Esophagus squamous epithelium (tissue), 4 donors: ENCODE data around the gene MCFD2.

Source experiments
- POLR2A ChIP-seq, 4 donors: fragments of 450-650 bp; IDR thresholded peaks; one replicate each; pipeline ENCODE4 v1.6.1; 2017; ENCODE audit warnings: antibody characterized with exemption in 4 of 4, mild to moderate bottlenecking in 4 of 4, moderate library complexity in 3 of 4
- TF ChIP-seq, protein P1 (sequence below), 6 experiments: fragments of 450-650 bp in 4 of 6; fragments of 200-600 bp in 2 of 6; sonication (generic) in 2 of 6; IDR thresholded peaks; one replicate each; pipeline ENCODE4 v1.5.1; 2016 to 2019; ENCODE audit warnings: antibody characterized with exemption in 6 of 6, mild to moderate bottlenecking in 4 of 6, moderate library complexity in 4 of 6

DNA sequence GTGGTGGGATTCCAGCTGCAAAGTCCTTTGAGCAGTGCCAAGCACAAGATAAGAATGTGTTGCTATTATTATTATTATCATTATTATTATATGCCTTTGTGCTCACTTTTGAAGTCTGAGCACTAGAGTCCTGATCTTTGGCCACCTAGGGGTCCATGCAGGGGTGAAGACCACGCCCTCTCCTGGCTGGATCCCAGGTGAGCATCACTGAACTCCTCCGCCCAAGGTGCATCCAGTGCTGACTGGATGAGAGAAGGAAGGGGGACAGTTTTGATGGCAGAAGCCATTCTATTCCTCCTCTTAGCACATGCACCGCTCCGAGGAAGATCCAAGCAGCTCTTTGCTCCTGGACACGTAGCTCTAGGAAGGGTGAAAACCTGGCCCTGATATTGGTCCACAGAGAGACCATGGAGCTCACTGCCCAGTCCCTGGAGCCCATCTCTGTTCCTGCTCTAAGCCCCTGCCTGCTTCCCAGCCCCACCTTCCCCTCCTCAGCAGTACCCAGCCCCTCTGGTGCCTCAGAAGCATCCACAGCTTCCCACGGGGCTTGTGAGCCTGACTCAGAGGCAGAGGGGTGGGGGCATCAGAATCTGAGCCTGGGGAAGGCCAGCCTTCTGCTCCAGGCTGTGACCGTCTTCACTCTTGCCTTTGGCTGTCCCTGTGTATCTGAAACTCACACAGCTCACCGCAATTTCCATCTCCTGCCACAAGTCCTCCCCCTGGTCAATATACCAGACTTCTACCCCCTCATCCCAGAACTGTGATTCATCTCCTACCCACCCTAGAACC lies 45.4 kb downstream of the MCFD2 start:
- TF ChIP-seq, protein P1, sequence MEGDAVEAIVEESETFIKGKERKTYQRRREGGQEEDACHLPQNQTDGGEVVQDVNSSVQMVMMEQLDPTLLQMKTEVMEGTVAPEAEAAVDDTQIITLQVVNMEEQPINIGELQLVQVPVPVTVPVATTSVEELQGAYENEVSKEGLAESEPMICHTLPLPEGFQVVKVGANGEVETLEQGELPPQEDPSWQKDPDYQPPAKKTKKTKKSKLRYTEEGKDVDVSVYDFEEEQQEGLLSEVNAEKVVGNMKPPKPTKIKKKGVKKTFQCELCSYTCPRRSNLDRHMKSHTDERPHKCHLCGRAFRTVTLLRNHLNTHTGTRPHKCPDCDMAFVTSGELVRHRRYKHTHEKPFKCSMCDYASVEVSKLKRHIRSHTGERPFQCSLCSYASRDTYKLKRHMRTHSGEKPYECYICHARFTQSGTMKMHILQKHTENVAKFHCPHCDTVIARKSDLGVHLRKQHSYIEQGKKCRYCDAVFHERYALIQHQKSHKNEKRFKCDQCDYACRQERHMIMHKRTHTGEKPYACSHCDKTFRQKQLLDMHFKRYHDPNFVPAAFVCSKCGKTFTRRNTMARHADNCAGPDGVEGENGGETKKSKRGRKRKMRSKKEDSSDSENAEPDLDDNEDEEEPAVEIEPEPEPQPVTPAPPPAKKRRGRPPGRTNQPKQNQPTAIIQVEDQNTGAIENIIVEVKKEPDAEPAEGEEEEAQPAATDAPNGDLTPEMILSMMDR (IDR thresholded peaks at IDR 0.05): no peak
- TF ChIP-seq POLR2A (IDR thresholded peaks at IDR 0.05): no peak
